CD14-positive monocyte (primary cell): ENCODE data around the gene CHPT1. TPM values are rescaled to one million over a fixed set of nuclear protein-coding genes. Genes with fewer than 3 reads are reported as not detected.

Experiments
- DNase-seq, 3 donors: peaks; one replicate each; pipeline ENCODE4 v3.0.0-alpha.2; 2011 to 2022
- H2AFZ ChIP-seq: 2 replicates; pipeline ENCODE4 v1.6.0; 2012; ENCODE audit warnings: mild to moderate bottlenecking, low read depth, low read length, inconsistent platforms; ENCODE audit not compliant: insufficient read depth, poor library complexity, severe bottlenecking
- H3K27ac ChIP-seq, 2 donors: 1 replicate in 1 of 2; 2 replicates in 1 of 2; pipeline ENCODE4 v1.5.1; 2012 to 2013; ENCODE audit warnings: low read length in 2 of 2, control low read depth in 1 of 2, inconsistent platforms in 1 of 2, low read depth in 1 of 2, mild to moderate bottlenecking in 1 of 2
- H3K27me3 ChIP-seq, 2 donors: one replicate each; pipeline versions ENCODE4 v1.6.0 to v1.6.1; 2011 to 2013; ENCODE audit warnings: low read length in 2 of 2; ENCODE audit not compliant: control insufficient read depth in 2 of 2, insufficient read depth in 2 of 2
- H3K36me3 ChIP-seq, 2 donors: replicated peaks in 1 of 2; 1 replicate in 1 of 2; 2 replicates in 1 of 2; pipeline versions ENCODE4 v1.5.1 to v1.6.1; 2012 to 2013; ENCODE audit warnings: low read length in 2 of 2, control low read depth in 1 of 2, inconsistent platforms in 1 of 2, mild to moderate bottlenecking in 1 of 2; ENCODE audit not compliant: insufficient read depth in 2 of 2, control insufficient read depth in 1 of 2
- H3K4me1 ChIP-seq, 2 donors: 1 replicate in 1 of 2; 2 replicates in 1 of 2; pipeline versions ENCODE4 v1.5.1 to v1.6.1; 2012 to 2013; ENCODE audit warnings: low read length in 2 of 2, control low read depth in 1 of 2, inconsistent platforms in 1 of 2, mild to moderate bottlenecking in 1 of 2, moderate library complexity in 1 of 2; ENCODE audit not compliant: insufficient read depth in 2 of 2, control insufficient read depth in 1 of 2
- H3K4me2 ChIP-seq: replicated peaks from 2 replicates; pipeline ENCODE3; 2012; ENCODE audit warnings: low read length, moderate library complexity, mild to moderate bottlenecking; ENCODE audit not compliant: poor library complexity, severe bottlenecking; ENCODE audit errors: extremely low read depth
- H3K4me3 ChIP-seq, 3 experiments: fragments of 200-600 bp in 1 of 3; sonication (generic) in 1 of 3; replicated peaks in 1 of 3; 1 replicate in 2 of 3; 2 replicates in 1 of 3; pipeline ENCODE4 v1.5.1; 2011 to 2013; ENCODE audit warnings: low read length in 3 of 3, mild to moderate bottlenecking in 3 of 3, control low read depth in 2 of 3, low read depth in 2 of 3, inconsistent platforms in 1 of 3, moderate library complexity in 1 of 3
- H3K79me2 ChIP-seq: 2 replicates; pipeline ENCODE4 v1.6.0; 2012; ENCODE audit warnings: mild to moderate bottlenecking, control low read depth, inconsistent platforms, low read length, moderate library complexity; ENCODE audit not compliant: insufficient read depth
- H3K9ac ChIP-seq: 2 replicates; pipeline ENCODE4 v1.6.0; 2017; ENCODE audit warnings: low read length, mild to moderate bottlenecking; ENCODE audit not compliant: insufficient read depth, poor library complexity, severe bottlenecking
- H3K9me3 ChIP-seq, 2 donors: replicated peaks in 1 of 2; 1 replicate in 1 of 2; 2 replicates in 1 of 2; pipeline versions ENCODE4 v1.5.1 to v1.6.1; 2012 to 2013; ENCODE audit warnings: low read length in 2 of 2, control low read depth in 1 of 2; ENCODE audit not compliant: control insufficient read depth in 1 of 2, insufficient read depth in 1 of 2
- H4K20me1 ChIP-seq: 2 replicates; pipeline ENCODE4 v1.6.0; 2012; ENCODE audit warnings: mild to moderate bottlenecking, low read length, control low read depth, moderate library complexity; ENCODE audit not compliant: insufficient read depth
- H3K27ac Mint-ChIP-seq, 7 donors: one replicate each; pipeline ENCODE4 v1.8.0; 2020; ENCODE audit warnings: mild to moderate bottlenecking in 7 of 7, mixed read lengths in 7 of 7, moderate library complexity in 6 of 7, inconsistent platforms in 2 of 7
- H3K27me3 Mint-ChIP-seq, 3 donors: one replicate each; pipeline ENCODE4 v1.8.0; 2021 to 2022; ENCODE audit warnings: low read depth in 3 of 3, mild to moderate bottlenecking in 3 of 3, mixed read lengths in 3 of 3, moderate library complexity in 3 of 3, inconsistent platforms in 1 of 3
- H3K36me3 Mint-ChIP-seq, 2 donors: one replicate each; pipeline ENCODE4 v1.8.0; 2020; ENCODE audit warnings: mixed read lengths in 2 of 2, inconsistent platforms in 1 of 2, mild to moderate bottlenecking in 1 of 2
- H3K4me1 Mint-ChIP-seq: one replicate; pipeline ENCODE4 v1.8.0; 2020; ENCODE audit warnings: mild to moderate bottlenecking, mixed read lengths
- H3K4me3 Mint-ChIP-seq, 2 donors: one replicate each; pipeline ENCODE4 v1.8.0; 2020; ENCODE audit warnings: mild to moderate bottlenecking in 2 of 2, mixed read lengths in 2 of 2, moderate library complexity in 1 of 2
- H3K9me3 Mint-ChIP-seq, 7 donors: one replicate each; pipeline ENCODE4 v1.8.0; 2020 to 2022; ENCODE audit warnings: mixed read lengths in 7 of 7, mild to moderate bottlenecking in 6 of 7, moderate library complexity in 6 of 7, inconsistent platforms in 2 of 7
- CTCF ChIP-seq: fragments of 200-600 bp; IDR thresholded peaks from one replicate; pipeline ENCODE4 v1.8.0; 2022; ENCODE audit warnings: antibody characterized with exemption, mild to moderate bottlenecking
- WGBS: methylation state at CpG from one replicate; pipeline ENCODE4 v1.1.5; 2013; ENCODE audit warnings: missing lambda C conversion rate; ENCODE audit not compliant: insufficient coverage; 5-methylcytosine and 5-hydroxymethylcytosine counted together
- intact Hi-C, 2 donors: fragments of 100-400 bp; cut with micrococcal nuclease; formaldehyde crosslinking; loops; one replicate each; pipeline versions ENCODE4 v1.15.0 to v1.15.1; 2023
- polyA plus RNA-seq, 3 donors: library from polyadenylated mRNA; depleted of rRNA in 1 of 3; unstranded in 2 of 3; stranded (reverse) in 1 of 3; fragments of 300-500 nt in 2 of 3; fragments of >200 nt in 1 of 3; fragmentation: Illumina TruSeq in 2 of 3; gene quantifications; 1 replicate in 2 of 3; 2 replicates in 1 of 3; pipeline ENCODE4 v1.2.3, GENCODE V29; 2012 to 2021

The CHPT1 gene
- polyA plus RNA-seq, 3 donors: 30.9 to 92.7 (median 36.7) TPM

GRCh38 chr12:101710288-101710687 lies 12.8 kb downstream of the CHPT1 start:
- peaks cover 17 to 24% of the 10 kb centered on the region in 2 donors for H3K4me1 ChIP-seq
- no peak overlapping the region for H3K4me3 ChIP-seq
- H3K27ac ChIP-seq: no peak overlapping the region
- intact Hi-C loops: no loop called here
- Mint-ChIP-seq H3K4me1 (peaks cover 62% of the 10 kb centered on the region), H3K27ac (peak overlapping the region in 4 of 7 donors; percentile 51 to 68 (median 64)), H3K27me3 (peaks cover 0 to 3% (median 0%) of the 10 kb centered on the region in 3 donors), H3K4me3 (no peak overlapping the region), H3K36me3 (peaks cover 4 to 11% of the 10 kb centered on the region in 2 donors), H3K9me3 (no peaks in the 10 kb centered on the region)
- no peaks in the 10 kb centered on the region for H3K36me3 ChIP-seq
- TF ChIP-seq CTCF: no peak
- no peak overlapping the region for H3K4me2 ChIP-seq
- no peak overlapping the region for H3K9ac ChIP-seq
- DNase-seq: no peak
- H3K27me3 ChIP-seq: no peaks in the 10 kb centered on the region
- peaks cover 87% of the 10 kb centered on the region for H3K79me2 ChIP-seq
- peaks cover 68% of the 10 kb centered on the region for H4K20me1 ChIP-seq
- H2AFZ ChIP-seq: no peak overlapping the region
- WGBS: 80% methylated on average over 1 of the region's 4 CpGs
- no peaks in the 10 kb centered on the region for H3K9me3 ChIP-seq

- H3K4me1 ChIP-seq: peaks cover 14 to 17% of the 10 kb centered on the region in 2 donors
- no peak overlapping the region for H3K4me3 ChIP-seq
- H3K4me1 Mint-ChIP-seq: peaks cover 46% of the 10 kb centered on the region
- TF ChIP-seq CTCF: no peak
- H3K9me3 Mint-ChIP-seq: no peaks in the 10 kb centered on the region
- H3K36me3 ChIP-seq: peaks cover 5 to 14% of the 10 kb centered on the region in 2 donors
- no peak overlapping the region for H2AFZ ChIP-seq
- H3K9me3 ChIP-seq: no peaks in the 10 kb centered on the region
- no peak overlapping the region for H3K27ac ChIP-seq
- H3K27ac Mint-ChIP-seq: peak overlapping the region in 4 of 7 donors; percentile 26 to 55 (median 44)
- H3K4me3 Mint-ChIP-seq: no peak overlapping the region
- WGBS: 94% methylated on average over 4 of the region's 5 CpGs
- H3K9ac ChIP-seq: no peak overlapping the region
- H3K27me3 Mint-ChIP-seq: peaks cover 0 to 2% (median 0%) of the 10 kb centered on the region in 3 donors
- peaks cover 87% of the 10 kb centered on the region for H3K79me2 ChIP-seq
- intact Hi-C loops: no loop called here
- no peaks in the 10 kb centered on the region for H3K27me3 ChIP-seq
- H4K20me1 ChIP-seq: peaks cover 49% of the 10 kb centered on the region
- H3K4me2 ChIP-seq: no peak overlapping the region
- H3K36me3 Mint-ChIP-seq: peaks cover 10 to 19% of the 10 kb centered on the region in 2 donors
- DNase-seq: no peak
Measured at GRCh38 chr12:101713059-101713682, 15.7 kb downstream of the CHPT1 start.
